Heart right ventricle (tissue), 16 donors: ENCODE data around the gene EMCN. TPM values are rescaled to one million over a fixed set of nuclear protein-coding genes. Genes with fewer than 3 reads are reported as not detected.

ENCODE experiments used
- ATAC-seq, 8 donors: fragments of 200-7000 bp; cut with Tn5 transposase; one replicate each; pipeline ENCODE4 v1.9.1; 2020; ENCODE audit warnings: mild to moderate bottlenecking in 8 of 8, moderate library complexity in 8 of 8, moderate number of reproducible peaks in 1 of 8
- DNase-seq, 2 donors: peaks; one replicate each; pipeline ENCODE4 v3.0.0-alpha.2; 2020
- H3K27ac ChIP-seq, 10 donors: fragments of 200-600 bp; sonication (generic) in 2 of 10; one replicate each; pipeline versions ENCODE4 v1.5.0 to v1.8.0; 2020 to 2022; ENCODE audit warnings: mild to moderate bottlenecking in 3 of 10
- H3K27me3 ChIP-seq, 7 donors: fragments of 200-600 bp; one replicate each; pipeline ENCODE4 v1.8.0; 2021 to 2022; ENCODE audit warnings: mild to moderate bottlenecking in 2 of 7
- H3K36me3 ChIP-seq, 9 donors: fragments of 200-600 bp; sonication (generic) in 1 of 9; one replicate each; pipeline versions ENCODE4 v1.5.0 to v1.8.0; 2020 to 2022; ENCODE audit warnings: mild to moderate bottlenecking in 2 of 9
- H3K4me1 ChIP-seq, 9 donors: fragments of 200-600 bp; sonication (generic) in 1 of 9; one replicate each; pipeline versions ENCODE4 v1.5.0 to v1.8.0; 2020 to 2022; ENCODE audit warnings: mild to moderate bottlenecking in 4 of 9
- H3K4me3 ChIP-seq, 10 donors: fragments of 200-600 bp; sonication (generic) in 2 of 10; one replicate each; pipeline versions ENCODE4 v1.5.0 to v1.8.0; 2020 to 2022; ENCODE audit warnings: mild to moderate bottlenecking in 7 of 10, moderate library complexity in 2 of 10
- H3K9me3 ChIP-seq, 11 donors: fragments of 200-600 bp in 10 of 11; sonication (generic) in 2 of 11; one replicate each; pipeline versions ENCODE4 v1.5.0 to v1.8.0; 2013 to 2022; ENCODE audit warnings: mild to moderate bottlenecking in 2 of 11, control low read depth in 1 of 11, moderate library complexity in 1 of 11
- CTCF ChIP-seq, 9 donors: fragments of 200-600 bp; sonication (generic) in 2 of 9; IDR thresholded peaks; one replicate each; pipeline versions ENCODE4 v1.5.0 to v1.8.0; 2021 to 2022; ENCODE audit warnings: antibody characterized with exemption in 9 of 9, mild to moderate bottlenecking in 5 of 9, moderate library complexity in 1 of 9
- WGBS, 2 donors: extraction: QIAGEN DNeasy Blood & Tissue Kit; methylation state at CpG; one replicate each; pipeline ENCODE4 v1.1.7; 2013; ENCODE audit warnings: inconsistent platforms in 1 of 2; 5-methylcytosine and 5-hydroxymethylcytosine counted together
- intact Hi-C, 10 donors: fragments of 100-400 bp; cut with DNase I; formaldehyde crosslinking; loops; one replicate each; pipeline versions ENCODE4 v1.11.1 to v1.14.2; 2022
- polyA plus RNA-seq, 2 donors: library from polyadenylated mRNA; stranded (reverse); fragments of 200-250 nt; gene quantifications; one replicate each; pipeline ENCODE4 v1.2.3, GENCODE V29; 2013
- total RNA-seq, 10 donors: library from RNA; stranded (reverse); fragmentation: NEBNext Ultra II Directional in 3 of 10; extraction: Animal tissue kit (Norgen Biotek cat#: 25700) in 3 of 10; gene quantifications; one replicate each; pipeline versions ENCODE4 v1.2.1 to v1.2.4, GENCODE V29; 2021 to 2023
- donor health status: Arrhythmogenic right ventricular cardiomyopathy.
- donor health status: ischemic (EF 13 %, LVEDD 7.1; RV severe dilation, severe dysfunction).
- donor health status: healthy with polysubstance abuse.
- donor health status: DM: no; HTN: yes; CAD: no.
- donor health status: DM: no; HTN: no; CAD: no.
- donor health status: ischemic (EF 25% LVEDD 6.9; RV normal size, moderate dysfunction).
- donor health status: ischemic (EF 25% LVEDD 5.7; RV mildly dilated, moderate dysfunction).
- donor health status: healthy.
- donor health status: DM: yes; HTN: yes; CAD: no.
- donor health status: Ischemic cardiomyopathy.
- donor health status: ischemic (EF 35%, LVEDD 5.7; RV mildly dilated, moderate dysfunction).
- donor health status: nonischemic (EF 11% LVEDD 7.7; RV severe dilation, severe dysfunction).
- donor health status: DM: yes; HTN: yes; CAD: no.
- donor health status: PGD.
- donor health status: ischemic (EF 29% LVEDD 5.4; RV normal size, mild dysfunction).
- donor health status: nonischemic (EF 23%, LVEDD 6.1; RV moderate dilation, normal function).

EMCN gene
- total and polyA plus RNA-seq, 12 donors: 14.8 to 49.0 (median 32.3) TPM

GRCh38 chr4:100548200-100548560, 30.4 kb upstream of the EMCN start:
- no peak overlapping the region for H3K4me3 ChIP-seq
- H3K36me3 ChIP-seq: no peaks in the 10 kb centered on the region
- no peaks in the 10 kb centered on the region for H3K4me1 ChIP-seq
- no peak for TF ChIP-seq CTCF (IDR thresholded peaks at IDR 0.05)
- intact Hi-C loops: no loop called here
- H3K27me3 ChIP-seq: no peaks in the 10 kb centered on the region
- ATAC-seq: no peak
- no peak overlapping the region for H3K27ac ChIP-seq
- DNase-seq: no peak
- H3K9me3 ChIP-seq: no peaks in the 10 kb centered on the region
- 43 to 65% methylated on average over 1 of the region's 1 CpG for WGBS, 2 donors

- 61 to 72% methylated on average over 6 of the region's 6 CpGs for WGBS, 2 donors
- Histone ChIP-seq H3K27ac (no peak overlapping the region), H3K9me3 (no peaks in the 10 kb centered on the region), H3K4me3 (no peak overlapping the region), H3K36me3 (no peaks in the 10 kb centered on the region), H3K27me3 (no peaks in the 10 kb centered on the region), H3K4me1 (no peaks in the 10 kb centered on the region)
- no peak for TF ChIP-seq CTCF (IDR thresholded peaks at IDR 0.05)
- intact Hi-C loops: no loop called here
- ATAC-seq: no peak
- no peak for DNase-seq
Observed at GRCh38 chr4:100547541-100548199, 29.8 kb upstream of the EMCN start.

GRCh38 chr4:100545427-100545826, 27.6 kb upstream of the EMCN start:
- 88 to 93% methylated on average over 5 of the region's 5 CpGs for WGBS, 2 donors
- no peak for TF ChIP-seq CTCF (IDR thresholded peaks at IDR 0.05)
- H3K36me3 ChIP-seq: no peaks in the 10 kb centered on the region
- no peaks in the 10 kb centered on the region for H3K27me3 ChIP-seq
- no peak overlapping the region for H3K27ac ChIP-seq
- H3K4me1 ChIP-seq: no peaks in the 10 kb centered on the region
- no peak for DNase-seq
- ATAC-seq: no peak
- no peak overlapping the region for H3K4me3 ChIP-seq
- intact Hi-C loops: no loop called here
- no peaks in the 10 kb centered on the region for H3K9me3 ChIP-seq

- Histone ChIP-seq H3K27ac (no peak overlapping the region), H3K4me1 (peaks cover 0 to 20% (median 0%) of the 10 kb centered on the region in 9 donors), H3K36me3 (no peaks in the 10 kb centered on the region), H3K27me3 (no peaks in the 10 kb centered on the region), H3K4me3 (no peak overlapping the region), H3K9me3 (peaks cover 0 to 9% (median 0%) of the 10 kb centered on the region in 11 donors)
- intact Hi-C loops: no loop called here
- no peak for TF ChIP-seq CTCF (IDR thresholded peaks at IDR 0.05)
- DNase-seq (no peak), ATAC-seq (no peak)
Observed at GRCh38 chr4:100540131-100540530, 22.3 kb upstream of the EMCN start.
